ENCODE data around the gene GNA12.
"Not testable (repeated sequence)": the region's sequence is repeated elsewhere in the genome, so short reads cannot be mapped to it uniquely, and the experiment has no call there.

DNA sequence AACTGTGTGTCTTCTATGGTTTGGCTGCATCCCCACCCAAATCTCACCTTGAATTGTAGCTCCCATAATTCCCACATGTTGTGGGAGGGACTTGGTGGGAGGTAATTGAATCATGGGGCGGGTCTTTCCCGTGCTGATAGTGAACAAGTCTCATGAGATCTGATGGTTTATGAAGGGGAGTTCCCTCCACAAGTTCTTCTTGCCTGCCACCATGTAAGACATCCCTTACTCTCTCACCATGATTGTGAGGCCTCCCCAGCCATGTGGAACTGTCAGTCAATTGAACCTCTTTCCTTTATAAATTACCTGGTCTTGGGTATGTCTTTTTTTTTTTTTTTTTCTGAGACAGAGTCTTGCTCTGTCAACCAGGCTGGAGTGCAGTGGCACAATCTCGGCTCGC is 9.4 kb upstream of the GNA12 start:
- TF ChIP-seq, protein P1, sequence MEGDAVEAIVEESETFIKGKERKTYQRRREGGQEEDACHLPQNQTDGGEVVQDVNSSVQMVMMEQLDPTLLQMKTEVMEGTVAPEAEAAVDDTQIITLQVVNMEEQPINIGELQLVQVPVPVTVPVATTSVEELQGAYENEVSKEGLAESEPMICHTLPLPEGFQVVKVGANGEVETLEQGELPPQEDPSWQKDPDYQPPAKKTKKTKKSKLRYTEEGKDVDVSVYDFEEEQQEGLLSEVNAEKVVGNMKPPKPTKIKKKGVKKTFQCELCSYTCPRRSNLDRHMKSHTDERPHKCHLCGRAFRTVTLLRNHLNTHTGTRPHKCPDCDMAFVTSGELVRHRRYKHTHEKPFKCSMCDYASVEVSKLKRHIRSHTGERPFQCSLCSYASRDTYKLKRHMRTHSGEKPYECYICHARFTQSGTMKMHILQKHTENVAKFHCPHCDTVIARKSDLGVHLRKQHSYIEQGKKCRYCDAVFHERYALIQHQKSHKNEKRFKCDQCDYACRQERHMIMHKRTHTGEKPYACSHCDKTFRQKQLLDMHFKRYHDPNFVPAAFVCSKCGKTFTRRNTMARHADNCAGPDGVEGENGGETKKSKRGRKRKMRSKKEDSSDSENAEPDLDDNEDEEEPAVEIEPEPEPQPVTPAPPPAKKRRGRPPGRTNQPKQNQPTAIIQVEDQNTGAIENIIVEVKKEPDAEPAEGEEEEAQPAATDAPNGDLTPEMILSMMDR (IDR thresholded peaks at IDR 0.05; ENCODE audit: insufficient read depth, low read length, poor library complexity, severe bottlenecking) = not testable (repeated sequence)
- not testable (repeated sequence) for TF ChIP-seq EZH2phosphoT487 (conservative IDR thresholded peaks at IDR 0.05; ENCODE audit: low read length)

Measured in SU-DHL-6 (cell line).